HG02852 (cell line): ENCODE results near the gene UCP2.
"Not testable (repeated sequence)": the region's sequence is repeated elsewhere in the genome, so short reads cannot be mapped to it uniquely, and the experiment has no call there.

Source experiments
- ATAC-seq: cut with Tn5 transposase; IDR thresholded peaks from one replicate; pipeline ENCODE4 v1.9.1; 2021; ENCODE audit warnings: mild to moderate bottlenecking, moderate library complexity; ENCODE audit not compliant: unreplicated experiment

UCP2 gene

DNA sequence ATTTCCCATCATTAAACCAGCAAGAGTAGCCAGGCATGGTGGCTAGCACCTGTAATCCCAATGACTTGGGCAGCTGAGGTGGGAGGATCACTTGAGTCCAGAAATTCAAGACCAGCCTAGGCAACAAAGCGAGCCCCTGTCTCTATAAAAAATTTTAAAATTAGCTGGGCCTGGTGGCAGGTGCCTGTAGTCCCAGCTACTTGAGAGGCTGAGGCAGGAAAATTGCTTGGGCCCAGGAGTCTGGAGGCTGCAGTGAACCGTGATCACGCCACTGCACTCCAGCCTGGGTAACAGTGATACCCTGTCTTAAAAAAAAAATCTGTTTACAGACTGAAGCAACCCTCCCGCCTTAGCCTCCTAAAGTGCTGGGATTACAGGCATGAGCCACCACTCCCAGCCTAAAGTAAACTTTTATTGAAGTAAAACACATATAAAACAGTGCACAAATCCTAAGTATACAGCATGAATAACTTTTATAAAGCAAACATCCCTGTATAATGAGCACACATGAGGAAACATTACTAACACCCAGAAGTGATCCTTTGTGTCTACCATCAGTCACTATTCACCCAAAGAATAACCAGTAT is 13.6 kb upstream of the UCP2 start:
- ATAC-seq = no peak

DNA sequence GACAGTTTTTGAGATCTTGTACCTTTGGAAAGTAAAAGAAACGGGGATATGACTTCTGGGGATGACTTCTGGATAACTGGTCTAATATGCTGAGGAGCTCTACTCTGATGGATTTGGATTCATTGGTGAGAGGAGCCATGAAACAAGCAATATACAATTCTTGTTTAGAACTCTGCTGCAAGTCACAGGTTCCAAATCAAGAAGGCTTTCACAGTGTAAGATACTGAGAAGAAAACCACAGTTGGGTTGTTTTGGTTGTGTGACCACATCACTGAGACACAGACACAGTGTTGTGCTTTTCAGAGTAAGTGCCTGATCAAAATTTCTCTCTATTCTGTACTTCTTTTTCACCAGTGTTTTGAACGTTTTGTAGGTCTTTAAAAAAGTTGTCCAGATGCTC is 13.1 kb upstream of the UCP2 start:
- peak; percentile 45 for ATAC-seq

DNA sequence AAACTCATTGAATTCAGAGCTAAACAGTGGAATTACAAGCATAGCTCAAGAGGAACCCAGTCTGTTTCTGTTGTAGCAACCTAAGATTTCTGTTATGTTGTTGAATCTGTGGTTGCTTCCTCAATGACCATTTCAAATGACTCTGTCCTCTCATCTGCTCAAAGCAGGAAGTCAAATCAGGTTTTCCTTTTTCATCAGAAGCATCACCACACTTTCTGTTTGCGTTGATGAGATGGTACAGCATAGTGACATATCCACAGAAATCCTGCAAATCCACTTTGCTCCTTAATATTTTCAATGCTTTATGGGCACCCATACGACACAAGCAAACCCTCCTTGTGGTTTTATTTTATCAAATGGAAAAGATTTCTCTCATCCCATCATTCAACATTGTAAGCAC is 12.6 kb upstream of the UCP2 start:
- ATAC-seq = no peak

DNA sequence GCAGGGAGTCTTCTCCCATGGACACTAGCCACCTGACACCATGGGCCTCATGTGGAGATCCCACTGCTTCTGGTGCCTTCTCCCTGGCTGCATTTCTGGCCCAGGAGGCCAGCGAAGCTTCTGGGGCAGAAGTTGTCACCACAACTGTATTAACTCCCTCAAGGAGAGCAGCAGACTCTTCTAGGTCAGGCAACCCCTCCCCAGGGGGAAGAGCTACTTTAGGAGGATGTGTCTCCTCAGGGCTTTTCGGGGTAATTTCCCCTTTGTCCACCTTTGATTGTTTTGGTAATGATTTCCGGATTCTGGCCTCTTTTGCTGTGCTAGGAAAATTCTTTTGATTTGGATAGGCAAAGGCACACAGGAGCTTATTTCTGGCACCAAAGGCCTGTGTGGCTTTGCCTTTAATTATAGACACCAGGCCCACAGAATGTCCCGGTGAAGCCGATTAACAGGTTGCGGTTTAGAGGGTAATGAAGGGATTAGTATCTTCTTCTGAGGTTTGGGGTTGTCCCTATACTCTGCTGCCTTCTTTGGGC is 8.9 kb upstream of the UCP2 start:
- peak; percentile 49 for ATAC-seq

DNA sequence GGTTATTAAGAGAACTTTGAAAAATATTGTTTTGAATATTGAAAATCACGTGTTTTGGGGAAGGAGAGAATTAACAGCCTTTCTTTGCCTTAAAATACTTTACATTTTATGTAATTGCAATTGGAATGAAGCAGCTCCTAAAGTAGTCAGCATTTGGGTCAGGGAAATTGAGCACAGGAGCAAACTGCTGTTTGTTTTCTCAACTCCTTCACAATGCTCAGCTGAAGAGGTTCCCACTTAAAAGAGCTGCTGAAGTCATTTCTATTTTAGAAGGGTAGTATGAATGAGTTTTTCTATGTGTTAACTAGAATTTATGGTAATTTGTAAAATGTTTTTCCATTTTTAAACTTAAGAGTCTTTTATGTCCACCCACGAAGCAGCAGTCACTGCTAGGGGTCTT is 8.1 kb upstream of the UCP2 start:
- ATAC-seq = no peak

DNA sequence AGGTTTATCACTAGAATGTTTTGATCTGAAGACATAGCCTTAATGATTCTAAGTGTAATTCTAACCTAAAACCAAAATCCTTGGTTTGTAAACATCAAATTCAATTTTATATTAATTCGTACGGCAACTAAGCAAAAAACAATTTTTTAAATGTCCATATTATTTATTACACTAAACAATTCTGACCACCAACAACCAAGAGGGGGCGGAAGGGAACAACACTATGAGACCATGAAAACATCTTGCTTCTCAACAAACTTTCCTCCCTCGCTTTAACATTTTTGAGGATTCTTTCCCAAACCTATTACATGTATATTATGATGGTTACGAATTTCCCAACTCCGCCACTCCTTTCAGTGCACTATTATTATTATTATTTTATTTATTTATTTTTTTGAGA is 6.5 kb upstream of the UCP2 start:
- ATAC-seq = no peak

DNA sequence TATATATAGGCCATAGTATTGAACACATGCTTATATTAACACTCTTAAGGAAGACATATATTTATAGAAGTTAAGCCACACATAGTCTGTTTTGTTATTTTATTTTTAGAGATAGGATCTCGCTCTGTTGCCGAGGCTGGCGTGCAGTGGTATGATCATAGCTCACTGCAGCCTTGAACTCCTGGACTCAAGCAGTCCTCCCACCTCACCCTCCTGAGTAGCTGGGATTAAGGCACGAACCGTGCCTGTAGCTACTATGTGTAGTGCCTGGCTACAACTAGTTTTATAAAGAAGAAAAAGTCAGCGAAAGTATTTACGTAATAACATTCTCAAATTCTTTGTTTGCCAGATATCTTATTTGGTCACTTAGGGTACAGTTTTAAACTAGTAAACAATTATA is 5.6 kb upstream of the UCP2 start:
- ATAC-seq = no peak

DNA sequence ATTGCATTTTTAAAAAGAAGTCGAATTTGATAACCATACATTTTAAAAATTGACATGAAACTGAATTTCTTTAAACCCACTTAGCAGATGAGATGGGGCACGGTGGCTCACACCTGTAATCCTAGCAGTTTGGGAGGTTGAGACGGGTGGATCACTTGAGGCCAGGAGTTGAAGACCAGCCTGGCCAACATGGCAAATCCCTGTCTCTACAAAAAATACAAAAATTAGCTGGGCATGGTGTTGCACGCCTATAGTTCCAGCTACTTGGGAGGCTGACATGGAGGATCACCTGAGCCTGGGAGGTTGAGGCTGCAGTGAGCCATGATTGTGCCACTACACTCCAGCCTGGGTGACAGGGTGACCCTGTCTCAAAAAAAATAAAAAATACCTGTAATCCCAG is 3.0 kb upstream of the UCP2 start:
- ATAC-seq = not testable (repeated sequence)

DNA sequence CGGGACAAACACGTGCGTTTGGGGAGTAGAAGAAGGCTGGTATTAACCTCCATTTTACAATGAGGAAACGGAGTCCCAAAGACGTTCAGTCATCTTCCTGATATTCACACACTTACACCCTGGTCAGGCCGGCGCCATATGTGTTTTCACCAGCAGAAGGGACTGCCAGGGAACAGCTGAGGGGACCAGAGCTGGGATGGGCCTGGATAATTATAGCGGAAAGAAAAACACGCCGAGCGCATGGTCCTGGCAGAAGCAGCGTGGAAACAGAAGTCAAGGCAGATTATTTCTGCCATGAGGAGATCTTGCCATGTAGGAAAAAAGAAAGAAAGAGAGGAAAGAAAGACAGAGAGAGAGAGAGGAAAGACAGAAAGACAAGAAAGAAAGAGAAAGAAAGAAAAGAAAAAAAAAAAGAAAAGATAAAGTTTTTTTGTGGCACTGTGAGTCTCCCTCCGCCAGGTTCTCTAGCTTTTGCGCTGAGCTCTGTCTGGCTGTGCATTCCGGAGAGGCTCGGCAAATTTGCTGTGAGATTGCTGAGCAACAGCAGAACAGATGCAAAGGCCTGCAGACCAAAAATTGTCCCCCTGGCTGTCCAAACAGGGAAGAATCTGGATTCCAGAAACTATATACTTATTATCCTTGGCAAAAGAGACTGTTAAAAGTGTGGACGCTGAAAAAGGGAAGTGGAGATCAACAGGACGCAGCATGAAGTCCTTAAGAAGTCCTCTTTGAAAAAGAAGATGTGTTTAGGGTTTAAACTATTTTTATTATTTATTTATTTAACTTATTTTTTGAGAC is 1.3 kb upstream of the UCP2 start:
- ATAC-seq = no peak

DNA sequence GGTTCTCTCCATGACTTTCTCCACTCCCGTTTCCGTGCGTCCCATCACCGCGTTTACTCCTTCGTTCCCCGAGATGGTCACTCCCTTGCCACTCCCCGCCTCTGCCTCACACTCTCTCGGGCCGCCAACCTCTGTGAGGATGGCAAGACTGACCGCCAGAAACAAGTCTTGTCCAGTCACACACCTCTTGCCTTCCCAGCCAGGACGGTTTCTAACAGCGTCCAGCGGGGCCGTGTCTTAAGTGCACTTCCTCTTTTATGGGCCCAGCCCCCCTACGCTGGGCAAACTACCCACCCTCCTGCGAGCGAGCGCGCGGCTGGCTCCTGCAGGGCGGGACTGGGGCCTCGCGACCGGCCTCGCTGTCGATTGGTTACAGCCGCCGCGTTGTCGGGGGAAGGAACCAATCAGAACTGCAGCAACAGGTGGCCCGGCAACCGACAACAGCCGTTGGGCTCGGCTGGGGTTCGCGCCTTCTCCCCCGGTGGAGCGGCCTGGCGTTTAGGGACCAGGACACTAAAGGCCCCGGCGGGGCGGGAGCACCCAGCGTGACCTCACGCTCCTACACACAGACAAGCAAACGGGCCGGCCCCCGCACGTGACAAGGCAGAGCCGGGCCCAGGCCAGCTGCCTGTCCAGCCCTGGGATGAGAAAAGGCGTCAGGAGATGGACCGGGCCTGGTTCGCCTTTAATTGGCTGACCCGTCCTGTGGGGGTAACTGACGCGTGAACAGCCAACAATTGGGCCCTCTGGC is 522 bp upstream of the UCP2 start:
- peak; percentile 77 for ATAC-seq

DNA sequence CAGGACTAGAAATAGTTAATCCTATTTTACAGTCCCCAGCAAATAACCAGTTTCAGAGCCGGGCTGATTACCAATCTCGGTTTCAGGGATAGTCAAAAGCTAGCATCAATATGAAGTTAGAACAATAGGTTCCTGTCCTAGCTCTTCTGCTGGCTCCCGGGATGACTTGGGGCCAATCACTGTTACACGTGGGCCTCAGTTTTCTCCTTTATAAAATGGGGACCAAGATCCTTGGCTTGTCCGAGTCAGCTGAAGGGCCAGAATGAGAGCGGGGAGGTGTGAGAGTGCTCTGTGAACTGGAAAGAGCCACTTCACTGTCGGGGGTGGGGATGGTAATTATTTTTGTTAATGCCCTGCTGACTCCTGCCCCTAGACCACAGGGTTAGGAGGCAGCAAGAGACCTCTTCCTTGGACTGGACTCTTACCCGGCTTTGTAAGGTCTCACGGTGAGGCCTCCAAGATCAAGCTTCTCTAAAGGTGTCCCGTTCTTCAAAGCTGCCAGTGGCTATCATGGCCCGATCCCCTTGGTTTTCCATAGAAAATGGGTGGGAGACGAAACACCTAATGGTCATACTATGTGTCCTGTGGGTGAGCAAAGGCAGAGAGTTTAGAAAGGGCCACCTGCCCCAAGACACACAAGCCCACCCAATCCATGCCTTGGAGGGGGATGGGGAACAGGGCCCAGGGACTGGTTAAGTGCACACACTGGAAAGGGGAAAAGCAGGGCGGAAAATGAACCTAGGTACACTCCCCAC is 1.4 kb downstream of the UCP2 start:
- ATAC-seq = no peak

DNA sequence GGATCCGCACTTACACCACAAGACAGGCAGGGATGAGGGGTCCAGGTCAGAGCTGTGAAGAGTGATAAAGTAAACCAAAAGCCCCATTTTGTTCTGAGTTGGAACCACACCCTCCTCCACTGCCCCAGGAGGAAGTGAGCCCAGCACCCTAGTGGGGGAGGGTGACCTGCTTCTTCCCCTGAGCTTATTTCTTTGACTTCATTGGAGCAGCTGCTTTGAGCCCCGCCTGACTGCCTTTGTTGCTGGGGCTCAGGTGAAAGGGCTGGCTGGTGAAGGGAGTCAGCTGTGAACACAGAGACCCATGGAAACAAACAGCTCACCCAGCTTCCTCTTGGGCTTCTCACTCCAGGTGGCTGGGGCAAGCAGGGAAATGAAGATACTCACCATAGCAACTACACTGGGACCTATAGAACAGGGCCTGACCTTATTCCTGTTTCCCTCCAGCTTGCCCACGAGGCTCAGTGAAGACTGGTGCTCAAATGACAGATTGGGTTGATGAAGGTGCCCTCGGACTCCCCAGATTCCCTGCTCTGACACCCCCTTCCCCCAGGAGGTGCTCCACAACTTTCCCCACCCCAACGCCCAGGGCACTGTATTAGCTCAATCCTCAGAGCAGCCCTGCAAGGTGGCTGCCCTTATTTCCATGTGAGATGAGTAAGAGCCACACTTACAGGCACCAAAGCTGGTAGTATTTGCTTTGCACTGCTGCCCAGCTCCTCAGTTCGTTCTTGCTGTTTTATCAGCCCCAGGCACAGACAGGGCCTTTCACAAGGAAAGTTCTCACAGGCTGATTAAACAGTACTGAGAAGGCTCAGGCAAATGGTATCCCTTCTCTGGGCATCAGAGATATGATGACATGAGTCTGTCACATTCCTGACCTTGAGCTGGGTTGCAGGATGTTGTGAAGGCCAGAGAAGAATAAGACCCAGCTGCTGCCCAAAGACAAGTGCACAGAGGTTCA is 2.4 kb downstream of the UCP2 start:
- ATAC-seq = peak; percentile 47

DNA sequence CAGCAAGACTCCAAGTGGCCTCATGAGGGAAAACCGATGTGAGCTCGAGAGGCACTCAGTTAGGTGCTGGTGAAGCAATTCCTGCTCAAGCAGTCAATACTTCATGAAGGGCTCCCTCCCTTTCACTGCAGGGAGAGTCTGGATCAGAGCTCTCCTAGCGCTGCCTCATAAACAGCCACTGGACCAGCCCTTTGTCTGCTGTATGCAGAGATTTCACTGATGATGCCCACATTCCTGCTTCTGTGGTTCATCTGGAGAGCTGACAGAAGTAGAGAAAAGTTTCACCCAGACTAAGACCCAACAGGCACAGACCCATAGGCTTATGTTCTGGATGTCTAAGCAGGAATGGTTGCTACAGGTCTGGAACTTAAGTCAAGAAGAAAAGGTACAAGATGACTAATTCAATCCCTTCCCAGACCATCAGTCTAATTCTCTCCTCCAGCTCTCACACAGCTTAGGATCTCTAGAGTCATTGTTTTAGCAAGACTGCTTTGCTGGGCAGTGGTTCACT is 4.0 kb downstream of the UCP2 start:
- ATAC-seq = no peak

DNA sequence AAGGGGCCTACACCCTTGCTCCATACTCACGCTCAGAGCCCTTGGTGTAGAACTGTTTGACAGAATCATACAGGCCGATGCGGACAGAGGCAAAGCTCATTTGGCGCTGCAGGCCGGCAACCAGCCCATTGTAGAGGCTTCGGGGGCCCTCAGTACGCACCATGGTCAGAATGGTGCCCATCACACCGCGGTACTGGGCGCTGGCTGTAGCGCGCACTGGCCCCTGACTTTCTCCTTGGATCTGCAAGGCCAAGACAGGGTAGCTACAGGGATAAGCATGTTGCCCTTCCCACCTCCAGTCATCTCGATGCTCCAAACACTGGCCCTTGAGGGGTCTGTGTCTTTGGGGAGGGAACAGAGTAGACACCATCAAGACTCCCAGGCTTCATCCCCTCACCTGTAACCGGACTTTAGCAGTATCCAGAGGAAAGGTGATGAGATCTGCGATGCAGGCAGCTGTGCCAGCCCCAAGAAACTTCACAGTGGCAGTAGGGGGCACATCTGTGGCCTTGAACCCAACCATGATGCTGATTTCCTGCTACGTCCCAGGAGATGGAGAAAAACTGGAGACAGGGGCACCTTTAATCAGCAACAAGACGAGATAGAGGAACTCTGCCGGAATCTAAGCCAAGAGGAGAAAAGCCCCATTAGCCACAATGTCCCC is 4.7 kb downstream of the UCP2 start:
- no peak for ATAC-seq

DNA sequence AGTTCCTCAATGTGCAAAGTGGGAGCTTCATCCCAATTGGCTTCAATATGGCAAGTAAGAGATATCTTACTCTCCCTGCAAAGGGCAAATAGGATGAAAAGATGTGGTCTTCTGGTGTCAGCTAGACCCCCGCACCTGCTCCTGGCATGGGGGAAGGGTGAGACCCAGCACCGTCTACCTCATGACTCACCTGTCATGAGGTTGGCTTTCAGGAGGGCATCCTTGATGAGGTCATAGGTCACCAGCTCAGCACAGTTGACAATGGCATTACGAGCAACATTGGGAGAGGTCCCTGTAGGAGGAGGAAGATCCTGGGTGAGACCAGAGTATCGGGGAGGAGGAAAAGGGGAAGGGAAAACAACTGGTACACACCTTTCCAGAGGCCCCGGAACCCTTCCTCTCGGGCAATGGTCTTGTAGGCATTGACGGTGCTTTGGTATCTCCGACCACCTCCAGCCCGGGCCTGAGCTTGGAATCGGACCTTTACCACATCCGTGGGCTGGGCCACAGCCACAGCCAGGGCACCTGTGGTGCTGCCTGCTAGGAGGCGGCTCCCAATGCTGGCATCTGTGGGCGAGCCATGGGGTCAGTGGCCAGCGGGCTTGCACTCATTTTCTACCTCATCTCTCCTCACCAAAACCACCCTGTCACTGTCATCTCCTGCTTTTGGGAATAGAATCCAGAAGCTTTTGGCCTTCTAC is 6.0 kb downstream of the UCP2 start:
- ATAC-seq = no peak

DNA sequence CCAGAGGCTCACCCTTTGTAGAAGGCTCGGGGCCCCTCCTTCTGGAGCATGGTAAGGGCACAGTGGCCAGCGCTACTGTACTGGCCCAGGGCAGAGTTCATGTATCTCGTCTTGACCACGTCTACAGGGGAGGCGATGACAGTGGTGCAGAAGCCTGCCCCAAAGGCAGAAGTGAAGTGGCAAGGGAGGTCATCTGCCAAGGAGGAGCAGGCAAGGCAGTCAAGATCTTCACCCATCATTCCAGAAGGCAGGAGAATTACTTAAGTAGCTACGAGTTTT is 7.2 kb downstream of the UCP2 start:
- no peak for ATAC-seq

DNA sequence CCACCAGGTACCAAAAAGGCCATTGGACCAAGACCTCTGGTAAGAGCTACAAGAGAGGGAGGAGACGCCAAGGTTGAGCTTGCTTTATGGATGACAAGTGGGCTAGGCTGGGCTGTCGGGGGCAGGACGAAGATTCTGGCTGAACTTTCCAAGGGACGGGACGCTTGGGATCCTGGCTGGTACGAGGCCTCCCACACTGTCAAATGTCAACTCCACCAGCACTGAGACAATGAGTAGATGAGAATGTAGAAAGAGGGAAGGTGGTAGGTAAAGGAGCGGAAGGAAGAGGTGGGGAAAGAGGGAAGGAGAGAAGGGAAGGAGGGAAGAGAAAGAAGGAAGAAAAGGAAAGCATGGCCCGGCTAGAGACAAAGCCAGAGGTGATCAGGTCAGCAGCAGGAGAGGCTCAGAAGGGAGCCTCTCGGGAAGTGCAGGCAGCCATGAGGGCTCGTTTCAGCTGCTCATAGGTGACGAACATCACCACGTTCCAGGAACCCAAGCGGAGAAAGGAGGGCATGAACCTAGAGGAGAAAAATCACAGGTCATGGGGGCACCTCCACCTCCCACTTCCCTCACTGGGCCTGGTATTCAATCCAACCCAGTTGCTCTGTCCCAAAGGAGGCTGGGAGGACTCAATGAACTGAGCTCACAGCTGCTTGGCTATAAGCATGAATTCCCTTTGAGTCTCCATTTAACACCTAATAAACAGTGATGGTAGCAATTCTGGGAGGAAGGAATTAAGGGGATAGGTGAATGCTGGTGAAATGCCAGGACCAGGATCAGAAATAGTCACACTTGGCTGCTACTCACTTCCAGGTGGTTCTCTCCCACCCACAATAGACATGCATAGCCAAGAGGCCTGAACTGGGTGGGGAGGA is 7.8 kb downstream of the UCP2 start:
- ATAC-seq = no peak
